Central memory CD4-positive, alpha-beta T cell (primary cell): ENCODE measurements around the gene MC1R.
"Not testable (repeated sequence)": the region's sequence is repeated elsewhere in the genome, so short reads cannot be mapped to it uniquely, and the experiment has no call there.

ENCODE experiments used
- DNase-seq: peaks from one replicate; pipeline ENCODE4 v3.0.0; 2022

Gene MC1R

DNA sequence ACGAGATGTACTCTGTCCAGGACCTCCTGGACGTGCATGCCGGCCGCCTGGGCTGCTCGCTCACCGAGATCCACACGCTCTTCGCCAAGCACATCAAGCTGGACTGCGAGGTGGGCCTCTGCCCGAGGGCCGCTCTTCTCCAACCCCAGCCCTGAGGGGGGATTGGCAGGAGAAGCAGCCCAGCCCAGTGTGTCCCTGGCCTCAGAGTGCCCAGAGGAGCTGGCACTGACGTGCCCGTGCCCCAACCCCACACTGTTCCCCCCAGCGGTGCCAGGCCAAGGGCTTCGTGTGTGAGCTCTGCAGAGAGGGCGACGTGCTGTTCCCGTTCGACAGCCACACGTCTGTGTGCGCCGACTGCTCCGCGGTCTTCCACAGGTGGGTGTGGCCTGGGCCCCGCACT is 45.5 kb downstream of the MC1R start:
- no peak for DNase-seq

DNA sequence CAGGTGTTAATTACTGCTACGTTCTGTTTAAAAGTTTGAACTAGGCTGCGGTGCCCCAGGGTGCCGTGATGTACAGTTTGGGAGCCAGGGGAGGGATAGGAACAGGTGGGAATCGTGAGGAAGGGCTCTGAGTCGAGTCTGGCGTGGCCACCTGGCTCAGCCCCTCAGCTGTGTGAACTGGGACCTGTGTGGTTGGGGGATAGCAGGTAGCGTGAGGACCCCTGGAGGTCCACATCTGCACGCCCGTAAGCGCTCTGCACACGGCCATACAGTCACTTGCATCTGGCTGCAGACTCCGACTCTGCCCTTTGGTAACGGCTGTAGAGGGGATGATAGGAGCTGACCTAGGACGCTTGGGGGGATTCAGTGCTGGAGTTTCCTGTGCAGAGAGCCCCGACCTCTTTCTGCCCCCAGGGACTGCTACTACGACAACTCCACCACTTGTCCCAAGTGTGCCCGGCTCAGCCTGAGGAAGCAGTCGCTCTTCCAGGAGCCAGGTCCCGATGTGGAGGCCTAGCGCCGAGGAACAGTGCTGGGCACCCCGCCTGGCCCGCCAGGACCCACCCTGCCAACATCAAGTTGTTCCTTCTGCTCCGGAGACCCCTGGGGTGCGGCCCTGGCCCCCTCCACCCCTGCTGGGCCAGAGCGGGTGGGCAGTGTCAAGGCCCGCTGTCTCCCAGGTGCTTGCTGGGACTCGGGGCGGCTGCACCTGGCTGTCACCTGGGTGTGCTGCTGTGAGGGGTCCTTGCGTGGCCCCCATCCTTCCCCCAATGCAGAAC is 47.0 kb downstream of the MC1R start:
- DNase-seq, result no peak

GRCh38 chr16:89966756-89967155 is 48.1 kb downstream of the MC1R start:
- DNase-seq, result no peak

DNA sequence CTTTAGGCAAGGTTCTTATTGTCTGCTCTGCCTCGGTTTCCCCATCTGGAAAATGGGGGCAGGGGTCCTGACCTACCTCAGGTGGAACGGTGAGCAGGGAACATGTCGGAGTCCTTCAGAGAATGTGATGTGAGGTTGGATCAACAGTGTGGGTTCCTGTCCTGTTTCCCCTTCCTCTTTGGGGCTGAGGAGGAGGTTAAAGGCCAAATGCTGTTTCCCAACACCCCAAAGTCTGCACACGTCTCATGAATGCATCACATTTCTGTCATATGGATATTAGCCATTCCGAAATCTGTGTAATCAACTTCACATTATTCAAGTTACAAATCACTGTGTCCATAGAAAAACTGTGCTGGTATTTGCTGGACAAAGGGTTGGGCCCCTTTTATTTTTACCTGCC is 48.8 kb downstream of the MC1R start:
- DNase-seq, result not testable (repeated sequence)

DNA sequence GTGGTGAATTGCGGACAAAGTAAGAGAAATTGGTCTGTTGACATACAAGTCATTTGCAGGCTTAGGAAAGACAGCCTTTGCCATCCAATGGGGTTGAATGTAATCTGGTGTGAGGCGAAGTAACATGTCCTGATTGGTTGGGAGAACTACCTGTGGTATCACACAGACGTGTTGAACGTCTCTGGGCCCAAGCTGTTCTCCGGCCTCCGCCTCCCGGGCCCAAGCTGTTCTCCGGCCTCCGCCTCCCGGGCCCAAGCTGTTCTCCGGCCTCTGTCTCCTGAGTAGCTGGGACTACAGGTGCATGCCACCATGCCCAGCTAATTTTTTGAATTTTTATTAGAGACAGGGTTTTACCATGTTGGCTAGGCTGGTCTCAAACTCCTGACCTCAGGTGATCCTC is 49.4 kb downstream of the MC1R start:
- DNase-seq, result not testable (repeated sequence)

DNA sequence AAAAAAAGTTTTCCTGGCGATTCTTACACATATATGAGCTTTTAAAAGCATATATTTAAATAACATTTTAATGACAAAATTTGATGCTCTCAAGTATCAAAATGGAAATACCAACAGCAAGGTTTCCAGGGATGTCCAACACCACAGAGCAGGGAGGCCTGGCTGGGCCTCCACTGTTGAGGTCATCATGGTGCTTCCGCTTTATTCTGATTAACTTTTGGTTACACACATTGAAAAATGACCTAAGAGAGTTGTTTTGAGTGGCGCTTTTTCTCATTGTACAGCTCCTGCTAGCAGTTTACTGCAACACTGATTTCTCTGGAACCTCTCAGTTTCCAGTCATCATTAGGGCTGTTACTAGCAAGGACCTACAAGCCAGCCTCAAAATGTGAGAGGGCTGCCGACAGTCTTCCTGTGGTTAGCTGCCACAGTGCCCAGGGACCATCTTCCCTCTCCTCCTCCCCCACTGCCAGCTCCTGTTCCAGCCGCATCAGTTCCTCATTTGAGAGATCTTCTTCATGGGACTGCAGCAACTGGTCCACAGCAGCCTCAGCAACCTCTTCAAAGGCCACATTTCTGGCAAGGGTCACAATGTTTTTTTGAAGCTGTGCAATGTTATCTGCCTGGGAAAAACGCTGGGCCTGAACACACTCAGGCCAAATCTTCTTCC is 51.2 kb downstream of the MC1R start:
- no peak for DNase-seq
